ENCODE results near the gene LINS1. TPM values are rescaled to one million over a fixed set of nuclear protein-coding genes. Genes with fewer than 3 reads are reported as not detected.

Gene LINS1
- total and polyA plus RNA-seq, 3 experiments from 2014 or later, result 29.6 to 46.1 (median 31.0) TPM

- Histone ChIP-seq H3K27me3 (ENCODE audit: insufficient read depth, low read length, poor library complexity, severe bottlenecking) (no peaks in the 10 kb centered on the region), H3K4me1 (ENCODE audit: insufficient read depth, low read length) (peaks cover 23% of the 10 kb centered on the region), H3K4me3 (ENCODE audit: low read length) (no peak overlapping the region), H3K27ac (ENCODE audit: low read depth, low read length) (no peak overlapping the region), H3K9me3 (ENCODE audit: low read length) (no peaks in the 10 kb centered on the region), H3K36me3 (ENCODE audit: insufficient read depth, low read length) (peaks cover 16% of the 10 kb centered on the region)
- H3K36me3 Mint-ChIP-seq, result peaks cover 3 to 71% (median 13%) of the 10 kb centered on the region in 3 donors
- no peaks in the 10 kb centered on the region for H3K9me3 Mint-ChIP-seq
- DNase-seq, result no peak
- H3K27ac Mint-ChIP-seq, result peak overlapping the region in 5 of 8 donors; percentile 12 to 70 (median 42)
- POLR2A ChIA-PET, result no interaction called here
- H3K4me3 Mint-ChIP-seq, result no peak overlapping the region
- peaks cover 12 to 26% (median 23%) of the 10 kb centered on the region in 3 donors for H3K4me1 Mint-ChIP-seq
- CTCF ChIA-PET, result interaction anchor here (2.7 kb wide), 1 partner anchor 219 kb away, joined by 15 read pairs; no protein-coding TSS in a partner anchor
- H3K27me3 Mint-ChIP-seq, result no peaks in the 10 kb centered on the region
Observed at GRCh38 chr15:100569391-100569790, 32.6 kb downstream of the LINS1 start.

DNA sequence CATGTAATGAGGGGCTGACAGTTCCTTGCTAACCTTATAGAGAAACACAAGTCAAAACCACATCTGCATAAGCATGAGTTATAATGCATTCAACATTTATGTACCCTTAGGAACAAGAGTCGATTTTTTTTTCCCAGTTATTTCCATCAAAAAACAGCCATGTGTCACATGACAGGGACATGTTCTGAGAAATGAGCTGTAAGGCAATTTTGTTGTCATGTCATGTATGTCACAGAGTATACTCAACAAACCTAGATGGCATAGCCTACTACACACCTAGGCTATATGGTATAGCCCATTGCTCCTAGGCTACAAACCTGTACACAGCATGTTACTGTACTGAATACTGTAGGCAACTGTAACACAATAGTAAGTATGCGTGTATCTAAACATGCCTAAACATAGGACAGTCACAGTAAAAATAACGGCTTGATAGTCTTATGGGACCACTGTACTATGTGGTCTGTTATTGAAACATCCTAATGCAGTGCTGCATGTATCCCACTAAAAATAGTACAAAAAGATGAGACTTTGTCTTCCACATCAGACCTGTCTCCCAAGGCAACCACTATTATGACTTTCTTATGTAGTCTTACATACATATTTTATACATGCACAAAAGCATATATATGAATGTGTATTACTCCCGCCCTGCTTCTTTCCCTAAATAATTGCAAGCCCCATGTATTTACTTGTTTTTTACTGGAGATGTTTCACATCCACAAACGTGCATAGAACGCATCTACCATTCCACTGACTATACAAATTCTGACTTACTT is 34.9 kb downstream of the LINS1 start:
- Mint-ChIP-seq H3K36me3 (peaks cover 0 to 66% (median 23%) of the 10 kb centered on the region in 3 donors), H3K27me3 (no peaks in the 10 kb centered on the region), H3K9me3 (no peaks in the 10 kb centered on the region), H3K27ac (peak overlapping the region in 2 of 8 donors; percentile 23 to 43), H3K4me1 (peaks cover 12 to 23% (median 22%) of the 10 kb centered on the region in 3 donors), H3K4me3 (no peak overlapping the region)
- H3K27me3 ChIP-seq (ENCODE audit: insufficient read depth, low read length, poor library complexity, severe bottlenecking), result no peaks in the 10 kb centered on the region
- ChIA-PET CTCF (no interaction called here), POLR2A (interaction anchor here (0.7 kb wide), 1 partner anchor 210 kb away, joined by 3 read pairs; no protein-coding TSS in a partner anchor)
- no peak for DNase-seq
- no peak overlapping the region for H3K4me3 ChIP-seq (ENCODE audit: low read length)
- no peaks in the 10 kb centered on the region for H3K9me3 ChIP-seq (ENCODE audit: low read length)
- peaks cover 21% of the 10 kb centered on the region for H3K4me1 ChIP-seq (ENCODE audit: insufficient read depth, low read length)
- H3K36me3 ChIP-seq (ENCODE audit: insufficient read depth, low read length), result peaks cover 5% of the 10 kb centered on the region
- H3K27ac ChIP-seq (ENCODE audit: low read depth, low read length), result no peak overlapping the region

GRCh38 chr15:100565591-100565990 is 36.4 kb downstream of the LINS1 start:
- H3K4me1 Mint-ChIP-seq, result peaks cover 2 to 9% (median 7%) of the 10 kb centered on the region in 3 donors
- H3K27me3 ChIP-seq (ENCODE audit: insufficient read depth, low read length, poor library complexity, severe bottlenecking), result no peaks in the 10 kb centered on the region
- no peak overlapping the region for H3K4me3 Mint-ChIP-seq
- no peaks in the 10 kb centered on the region for H3K9me3 Mint-ChIP-seq
- H3K27ac Mint-ChIP-seq, result peak overlapping the region in 2 of 8 donors; percentile 29 to 85
- H3K4me3 ChIP-seq (ENCODE audit: low read length), result no peak overlapping the region
- CTCF ChIA-PET, result no interaction called here
- POLR2A ChIA-PET, result no interaction called here
- H3K27ac ChIP-seq (ENCODE audit: low read depth, low read length), result no peak overlapping the region
- H3K36me3 ChIP-seq (ENCODE audit: insufficient read depth, low read length), result peaks cover 5% of the 10 kb centered on the region
- peaks cover 0 to 1% of the 10 kb centered on the region in 2 donors for H3K27me3 Mint-ChIP-seq
- H3K4me1 ChIP-seq (ENCODE audit: insufficient read depth, low read length), result peaks cover 6% of the 10 kb centered on the region
- peaks cover 0 to 57% (median 21%) of the 10 kb centered on the region in 3 donors for H3K36me3 Mint-ChIP-seq
- no peaks in the 10 kb centered on the region for H3K9me3 ChIP-seq (ENCODE audit: low read length)
- no peak for DNase-seq

DNA sequence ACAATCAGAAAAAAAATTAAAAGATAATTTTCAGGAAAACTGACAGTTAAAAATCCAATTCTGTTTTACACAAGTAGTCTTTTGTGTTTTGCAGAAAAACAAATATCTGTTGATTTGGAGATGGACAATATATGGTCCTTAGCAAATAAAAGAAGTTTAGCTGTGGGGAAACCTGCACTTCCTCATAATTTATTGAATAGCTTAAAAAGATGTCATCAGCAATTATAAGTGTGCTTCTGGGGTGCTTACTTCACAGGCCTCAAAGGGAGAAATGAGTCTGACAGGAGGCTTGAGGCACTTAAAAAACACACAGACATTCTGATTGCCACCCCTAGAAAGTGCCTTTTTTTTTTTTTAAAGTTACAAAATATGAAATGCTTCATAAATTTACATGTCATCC is 41.7 kb downstream of the LINS1 start:
- DNase-seq, result no peak
- peaks cover 0 to 26% (median 20%) of the 10 kb centered on the region in 3 donors for H3K36me3 Mint-ChIP-seq
- no peaks in the 10 kb centered on the region for H3K9me3 ChIP-seq (ENCODE audit: low read length)
- ChIA-PET CTCF (no interaction called here), POLR2A (no interaction called here)
- H3K4me1 Mint-ChIP-seq, result no peaks in the 10 kb centered on the region
- peaks cover 0 to 1% of the 10 kb centered on the region in 2 donors for H3K27me3 Mint-ChIP-seq
- no peaks in the 10 kb centered on the region for H3K36me3 ChIP-seq (ENCODE audit: insufficient read depth, low read length)
- H3K4me1 ChIP-seq (ENCODE audit: insufficient read depth, low read length), result no peaks in the 10 kb centered on the region
- peaks cover 0 to 2% (median 0%) of the 10 kb centered on the region in 5 donors for H3K9me3 Mint-ChIP-seq
- peak overlapping the region in 2 of 8 donors; percentile 73 to 81 for H3K27ac Mint-ChIP-seq
- H3K27ac ChIP-seq (ENCODE audit: low read depth, low read length), result no peak overlapping the region
- H3K4me3 ChIP-seq (ENCODE audit: low read length), result no peak overlapping the region
- no peak overlapping the region for H3K4me3 Mint-ChIP-seq
- no peaks in the 10 kb centered on the region for H3K27me3 ChIP-seq (ENCODE audit: insufficient read depth, low read length, poor library complexity, severe bottlenecking)

DNA sequence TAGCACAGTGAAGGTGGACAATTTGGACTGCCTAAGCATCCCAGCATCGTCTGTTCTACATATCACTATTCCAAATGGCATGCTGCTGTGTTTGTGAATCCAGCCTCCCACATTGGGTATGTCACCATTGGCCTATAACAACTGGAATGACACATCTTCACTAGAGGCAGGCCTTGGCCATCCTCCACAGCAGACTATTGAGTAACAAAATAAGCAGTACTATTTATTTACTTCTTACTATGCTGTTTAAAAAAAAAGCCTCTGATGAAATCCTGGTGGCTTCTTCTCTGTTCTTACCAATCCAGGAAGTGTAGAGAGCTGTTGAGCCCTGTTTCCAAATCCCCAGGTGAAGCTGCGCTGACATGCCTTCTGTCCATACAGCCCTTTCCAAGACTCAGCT is 42.7 kb downstream of the LINS1 start:
- Mint-ChIP-seq H3K27ac (peak overlapping the region in 2 of 8 donors; percentile 23 to 33), H3K9me3 (peaks cover 0 to 2% (median 0%) of the 10 kb centered on the region in 5 donors), H3K27me3 (peaks cover 0 to 1% of the 10 kb centered on the region in 2 donors), H3K4me3 (no peak overlapping the region), H3K36me3 (peaks cover 0 to 22% (median 20%) of the 10 kb centered on the region in 3 donors), H3K4me1 (no peaks in the 10 kb centered on the region)
- ChIA-PET POLR2A (no interaction called here), CTCF (no interaction called here)
- no peak for DNase-seq
- H3K4me1 ChIP-seq (ENCODE audit: insufficient read depth, low read length), result no peaks in the 10 kb centered on the region
- no peaks in the 10 kb centered on the region for H3K9me3 ChIP-seq (ENCODE audit: low read length)
- no peak overlapping the region for H3K4me3 ChIP-seq (ENCODE audit: low read length)
- no peaks in the 10 kb centered on the region for H3K27me3 ChIP-seq (ENCODE audit: insufficient read depth, low read length, poor library complexity, severe bottlenecking)
- no peak overlapping the region for H3K27ac ChIP-seq (ENCODE audit: low read depth, low read length)
- no peaks in the 10 kb centered on the region for H3K36me3 ChIP-seq (ENCODE audit: insufficient read depth, low read length)

GRCh38 chr15:100558771-100559254 is 43.2 kb downstream of the LINS1 start:
- Histone ChIP-seq H3K4me3 (ENCODE audit: low read length) (no peak overlapping the region), H3K36me3 (ENCODE audit: insufficient read depth, low read length) (peaks cover under 1% of the 10 kb centered on the region), H3K27ac (ENCODE audit: low read depth, low read length) (no peak overlapping the region), H3K4me1 (ENCODE audit: insufficient read depth, low read length) (no peaks in the 10 kb centered on the region), H3K9me3 (ENCODE audit: low read length) (no peaks in the 10 kb centered on the region), H3K27me3 (ENCODE audit: insufficient read depth, low read length, poor library complexity, severe bottlenecking) (no peaks in the 10 kb centered on the region)
- POLR2A ChIA-PET, result no interaction called here
- H3K27me3 Mint-ChIP-seq, result peaks cover 0 to 1% of the 10 kb centered on the region in 2 donors
- no peak for DNase-seq
- H3K4me3 Mint-ChIP-seq, result no peak overlapping the region
- peaks cover 0 to 22% (median 20%) of the 10 kb centered on the region in 3 donors for H3K36me3 Mint-ChIP-seq
- no peak overlapping the region for H3K27ac Mint-ChIP-seq
- CTCF ChIA-PET, result no interaction called here
- no peaks in the 10 kb centered on the region for H3K4me1 Mint-ChIP-seq
- H3K9me3 Mint-ChIP-seq, result peaks cover 0 to 2% (median 0%) of the 10 kb centered on the region in 5 donors

GRCh38 chr15:100553468-100553867 is 48.5 kb downstream of the LINS1 start:
- Mint-ChIP-seq H3K27ac (no peak overlapping the region), H3K4me1 (no peaks in the 10 kb centered on the region), H3K4me3 (no peak overlapping the region), H3K36me3 (peaks cover 0 to 14% (median 7%) of the 10 kb centered on the region in 3 donors), H3K9me3 (peaks cover 0 to 3% (median 0%) of the 10 kb centered on the region in 5 donors), H3K27me3 (no peaks in the 10 kb centered on the region)
- Histone ChIP-seq H3K9me3 (ENCODE audit: low read length) (no peaks in the 10 kb centered on the region), H3K4me1 (ENCODE audit: insufficient read depth, low read length) (no peaks in the 10 kb centered on the region), H3K4me3 (ENCODE audit: low read length) (no peak overlapping the region), H3K36me3 (ENCODE audit: insufficient read depth, low read length) (peaks cover 9% of the 10 kb centered on the region), H3K27me3 (ENCODE audit: insufficient read depth, low read length, poor library complexity, severe bottlenecking) (no peaks in the 10 kb centered on the region), H3K27ac (ENCODE audit: low read depth, low read length) (no peak overlapping the region)
- DNase-seq, result no peak
- ChIA-PET POLR2A (no interaction called here), CTCF (no interaction called here)

DNA sequence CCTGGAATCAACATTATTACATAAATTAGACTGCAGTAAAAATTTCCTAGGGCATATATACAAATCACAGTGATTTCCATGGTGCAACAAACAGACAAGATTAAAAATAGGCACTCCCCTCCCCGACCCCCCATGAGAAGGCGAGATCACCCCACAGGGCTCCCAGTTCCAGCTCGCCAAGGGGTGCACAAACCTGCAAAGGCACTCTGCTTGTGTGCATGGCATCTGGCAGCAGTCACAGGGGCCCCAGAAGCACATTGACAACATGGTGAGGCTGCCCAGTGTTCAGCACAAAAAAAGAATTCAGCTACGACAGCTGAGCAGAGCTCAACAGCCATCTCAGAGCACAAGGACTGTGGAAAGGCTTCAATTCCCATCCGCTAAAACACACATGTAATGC is 54.0 kb downstream of the LINS1 start:
- ChIA-PET POLR2A (no interaction called here), CTCF (no interaction called here)
- no peak overlapping the region for H3K27ac ChIP-seq (ENCODE audit: low read depth, low read length)
- Mint-ChIP-seq H3K4me3 (no peak overlapping the region), H3K36me3 (peaks cover 0 to 6% (median 4%) of the 10 kb centered on the region in 3 donors), H3K4me1 (peaks cover 0 to 3% (median 2%) of the 10 kb centered on the region in 3 donors), H3K9me3 (peaks cover 0 to 3% (median 0%) of the 10 kb centered on the region in 5 donors), H3K27me3 (no peaks in the 10 kb centered on the region), H3K27ac (no peak overlapping the region)
- H3K36me3 ChIP-seq (ENCODE audit: insufficient read depth, low read length), result no peaks in the 10 kb centered on the region
- no peaks in the 10 kb centered on the region for H3K27me3 ChIP-seq (ENCODE audit: insufficient read depth, low read length, poor library complexity, severe bottlenecking)
- peaks cover 6% of the 10 kb centered on the region for H3K4me1 ChIP-seq (ENCODE audit: insufficient read depth, low read length)
- no peaks in the 10 kb centered on the region for H3K9me3 ChIP-seq (ENCODE audit: low read length)
- no peak overlapping the region for H3K4me3 ChIP-seq (ENCODE audit: low read length)
- no peak for DNase-seq
